Activated B cell treated with CpG ODN at 0.5 μM for 24 hours (primary cell): Measurements from ENCODE around the gene COPE. TPM values are rescaled to one million over a fixed set of nuclear protein-coding genes. Genes with fewer than 3 reads are reported as not detected.

ENCODE experiments used
- ATAC-seq: fragments of 200-7000 bp; cut with Tn5 transposase; one replicate; pipeline ENCODE4 v1.10.0; 2021; ENCODE audit warnings: low read depth, mild to moderate bottlenecking, moderate library complexity
- CTCF ChIA-PET: fragments of 350-600 bp; sonication (Branson Sonifier 250); formaldehyde crosslinking; loops from one replicate; lab custom pipeline; 2021; ENCODE audit warnings: antibody characterized with exemption; lab: Charles Lee
- POLR2A ChIA-PET: fragments of 350-600 bp; sonication (Branson Sonifier 250); formaldehyde crosslinking; loops from one replicate; lab custom pipeline; 2021; ENCODE audit warnings: antibody characterized with exemption; lab: Charles Lee
- DNase-seq: peaks from one replicate; pipeline ENCODE4 v3.0.0; 2022
- H3K27ac Mint-ChIP-seq: one replicate; pipeline ENCODE4 v1.8.0; 2020; ENCODE audit warnings: mixed read lengths
- H3K27me3 Mint-ChIP-seq: one replicate; pipeline ENCODE4 v1.8.0; 2021; ENCODE audit warnings: mixed read lengths
- H3K36me3 Mint-ChIP-seq: one replicate; pipeline ENCODE4 v1.8.0; 2021; ENCODE audit warnings: low read depth, mixed read lengths
- H3K4me1 Mint-ChIP-seq: one replicate; pipeline ENCODE4 v1.8.0; 2021; ENCODE audit warnings: mixed read lengths
- H3K4me3 Mint-ChIP-seq: one replicate; pipeline ENCODE4 v1.8.0; 2020; ENCODE audit warnings: mild to moderate bottlenecking, mixed read lengths
- H3K9me3 Mint-ChIP-seq: one replicate; pipeline ENCODE4 v1.8.0; 2020; ENCODE audit warnings: mixed read lengths
- intact Hi-C: fragments of 100-400 bp; cut with micrococcal nuclease; formaldehyde crosslinking; loops from one replicate; pipeline ENCODE4 v1.15.1; 2024
- total RNA-seq: library from RNA; stranded (reverse); gene quantifications from 2 replicates; pipeline ENCODE4 v1.2.3, GENCODE V29; 2022
- TF ChIP-seq, protein P1 (sequence below): fragments of 200-600 bp; IDR thresholded peaks from one replicate; pipeline ENCODE4 v1.8.0; 2022; ENCODE audit warnings: antibody characterized with exemption, mild to moderate bottlenecking

The COPE gene
- total RNA-seq, 1 donor from 2014 or later = 253 TPM

DNA sequence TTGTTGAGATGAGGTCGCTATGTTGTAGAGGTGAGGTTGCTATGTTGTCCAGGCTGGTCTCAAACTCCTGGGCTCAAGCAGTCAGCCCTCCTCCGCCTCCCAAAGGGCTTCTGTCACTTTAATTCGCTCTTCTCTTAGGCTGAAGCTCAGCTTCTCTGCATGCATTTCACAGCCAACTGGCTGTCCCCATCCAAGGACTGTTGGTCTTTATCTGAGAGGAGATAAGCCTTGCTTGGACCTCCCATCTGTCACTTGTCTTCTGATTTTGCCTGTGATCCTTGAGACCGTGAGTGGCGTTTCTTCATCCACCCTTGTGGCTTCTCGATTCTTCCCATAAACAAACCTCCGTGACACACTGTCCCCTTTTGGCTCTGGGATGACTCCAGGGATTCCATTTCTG lies 47.6 kb downstream of the COPE start:
- no peak for DNase-seq
- peaks cover 8% of the 10 kb centered on the region for H3K4me1 Mint-ChIP-seq
- no peak for ATAC-seq
- TF ChIP-seq, protein P1, sequence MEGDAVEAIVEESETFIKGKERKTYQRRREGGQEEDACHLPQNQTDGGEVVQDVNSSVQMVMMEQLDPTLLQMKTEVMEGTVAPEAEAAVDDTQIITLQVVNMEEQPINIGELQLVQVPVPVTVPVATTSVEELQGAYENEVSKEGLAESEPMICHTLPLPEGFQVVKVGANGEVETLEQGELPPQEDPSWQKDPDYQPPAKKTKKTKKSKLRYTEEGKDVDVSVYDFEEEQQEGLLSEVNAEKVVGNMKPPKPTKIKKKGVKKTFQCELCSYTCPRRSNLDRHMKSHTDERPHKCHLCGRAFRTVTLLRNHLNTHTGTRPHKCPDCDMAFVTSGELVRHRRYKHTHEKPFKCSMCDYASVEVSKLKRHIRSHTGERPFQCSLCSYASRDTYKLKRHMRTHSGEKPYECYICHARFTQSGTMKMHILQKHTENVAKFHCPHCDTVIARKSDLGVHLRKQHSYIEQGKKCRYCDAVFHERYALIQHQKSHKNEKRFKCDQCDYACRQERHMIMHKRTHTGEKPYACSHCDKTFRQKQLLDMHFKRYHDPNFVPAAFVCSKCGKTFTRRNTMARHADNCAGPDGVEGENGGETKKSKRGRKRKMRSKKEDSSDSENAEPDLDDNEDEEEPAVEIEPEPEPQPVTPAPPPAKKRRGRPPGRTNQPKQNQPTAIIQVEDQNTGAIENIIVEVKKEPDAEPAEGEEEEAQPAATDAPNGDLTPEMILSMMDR = no peak
- CTCF ChIA-PET = no interaction called here
- H3K36me3 Mint-ChIP-seq = peaks cover 15% of the 10 kb centered on the region
- H3K9me3 Mint-ChIP-seq = no peaks in the 10 kb centered on the region
- no peak overlapping the region for H3K4me3 Mint-ChIP-seq
- intact Hi-C loops = no loop called here
- H3K27ac Mint-ChIP-seq = no peak overlapping the region
- H3K27me3 Mint-ChIP-seq = peaks cover 18% of the 10 kb centered on the region
- POLR2A ChIA-PET = no interaction called here

DNA sequence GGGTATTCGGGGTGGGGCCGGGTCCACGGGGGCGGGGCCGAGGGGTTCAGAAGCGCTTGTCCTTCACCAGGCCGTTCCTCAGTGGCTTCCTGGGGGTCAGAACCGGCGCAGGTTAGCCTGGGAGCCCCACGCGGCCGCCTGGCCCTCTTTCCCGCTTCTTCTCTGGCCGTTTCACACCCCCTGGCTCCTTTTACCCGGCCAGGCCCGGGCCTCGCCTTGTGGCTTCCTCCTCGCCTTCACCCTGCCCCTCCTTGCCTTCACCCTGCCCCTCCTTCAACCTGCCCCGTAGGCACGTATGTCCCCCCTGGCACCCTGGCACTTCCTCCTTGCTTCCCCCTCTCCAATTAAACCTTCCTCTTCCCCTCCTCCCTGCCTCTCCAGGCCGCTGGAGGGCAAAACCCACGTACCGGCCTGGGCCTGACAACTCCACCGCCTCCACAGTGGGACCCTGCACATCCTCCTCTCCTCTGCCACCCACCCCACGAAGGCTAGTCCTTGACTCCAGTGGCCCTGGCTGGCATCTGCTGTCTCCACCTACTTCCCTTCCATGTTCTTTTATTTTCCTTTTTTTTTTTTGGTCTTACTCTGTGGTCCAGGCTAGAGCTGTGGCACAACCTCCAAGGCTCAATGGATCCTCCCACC lies 48.5 kb downstream of the COPE start:
- POLR2A ChIA-PET = no interaction called here
- peaks cover 18% of the 10 kb centered on the region for H3K27me3 Mint-ChIP-seq
- DNase-seq = no peak
- peaks cover 8% of the 10 kb centered on the region for H3K4me1 Mint-ChIP-seq
- intact Hi-C loops = no loop called here
- no peak for ATAC-seq
- CTCF ChIA-PET = no interaction called here
- TF ChIP-seq, protein P1 = no peak
- no peaks in the 10 kb centered on the region for H3K9me3 Mint-ChIP-seq
- H3K27ac Mint-ChIP-seq = no peak overlapping the region
- H3K36me3 Mint-ChIP-seq = peaks cover 22% of the 10 kb centered on the region
- peak overlapping the region; percentile 55 for H3K4me3 Mint-ChIP-seq

DNA sequence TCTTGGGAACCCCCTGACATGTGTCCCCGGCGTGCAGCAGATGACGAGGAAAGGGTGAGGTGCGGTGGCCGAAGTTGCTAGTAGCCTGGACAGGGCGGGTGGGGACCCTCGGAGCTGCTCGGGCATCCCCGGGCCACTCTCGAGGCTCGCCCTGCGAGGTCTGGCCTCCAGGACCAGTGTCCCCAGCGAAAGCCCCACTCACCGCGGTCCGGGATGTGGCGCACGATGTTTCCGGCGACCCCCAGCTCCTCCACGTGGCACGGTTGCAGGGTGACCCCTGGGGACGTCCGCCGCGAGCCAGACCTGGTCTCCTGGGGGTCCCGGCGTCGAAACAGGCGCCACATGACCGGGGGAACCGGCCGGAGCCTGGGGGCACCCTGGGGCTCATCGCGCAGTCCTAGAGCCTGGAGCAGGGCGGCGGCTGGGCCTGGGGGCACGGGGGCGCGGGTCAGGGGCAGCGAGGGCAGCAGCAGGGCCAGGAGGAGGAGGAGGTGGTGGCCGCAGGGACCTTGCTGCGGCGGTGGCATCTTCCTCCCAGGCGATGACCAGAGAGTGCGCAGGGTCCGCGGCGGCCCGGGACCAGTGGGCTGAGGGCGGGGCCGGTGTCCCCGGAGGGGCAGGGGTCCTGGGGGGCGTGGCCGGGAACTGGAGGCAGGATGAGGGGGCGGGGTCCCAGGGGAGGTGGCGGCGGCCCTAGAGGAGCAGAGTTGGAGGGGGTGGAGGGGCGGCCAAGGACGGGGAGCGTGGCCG lies 49.2 kb downstream of the COPE start:
- Mint-ChIP-seq H3K4me3 (no peak overlapping the region), H3K36me3 (peaks cover 28% of the 10 kb centered on the region), H3K27me3 (peaks cover 18% of the 10 kb centered on the region), H3K4me1 (peaks cover 8% of the 10 kb centered on the region), H3K27ac (no peak overlapping the region), H3K9me3 (no peaks in the 10 kb centered on the region)
- TF ChIP-seq, protein P1 = no peak
- no peak for DNase-seq
- intact Hi-C loops = no loop called here
- no peak for ATAC-seq
- ChIA-PET CTCF (no interaction called here), POLR2A (no interaction called here)

DNA sequence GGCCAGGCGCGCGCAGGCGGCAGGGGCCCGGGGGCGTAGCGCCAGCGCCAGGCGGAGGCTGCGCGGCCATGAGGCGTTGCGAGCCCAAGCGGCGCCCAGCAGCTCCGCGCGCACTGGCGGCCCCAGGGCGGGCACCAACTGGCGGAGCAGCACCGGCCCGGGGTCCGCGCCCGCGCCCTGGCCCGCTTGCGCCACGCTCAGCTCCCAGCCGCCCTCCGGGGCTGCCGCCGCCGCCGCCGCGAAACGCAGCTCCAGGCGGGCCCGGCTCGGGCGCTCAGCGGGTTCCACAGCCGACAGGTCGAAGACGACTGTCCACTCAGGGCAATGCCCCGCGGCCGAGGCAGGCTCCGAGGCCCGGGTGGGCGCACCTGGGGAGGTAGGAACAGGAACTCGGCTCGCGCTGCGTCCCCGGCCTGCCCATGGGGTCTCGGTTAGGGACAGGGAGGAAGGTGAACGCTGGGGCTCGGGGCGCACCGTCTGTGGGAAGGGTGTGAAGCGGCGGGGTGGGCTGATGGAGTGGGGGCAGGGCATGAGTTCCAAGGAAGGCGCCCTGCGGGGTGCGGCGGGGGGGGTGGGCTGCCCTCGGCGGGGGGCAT lies 50.1 kb downstream of the COPE start:
- TF ChIP-seq, protein P1 = no peak
- Mint-ChIP-seq H3K27me3 (peaks cover 15% of the 10 kb centered on the region), H3K4me1 (peaks cover 8% of the 10 kb centered on the region), H3K36me3 (peaks cover 35% of the 10 kb centered on the region), H3K4me3 (no peak overlapping the region), H3K27ac (no peak overlapping the region), H3K9me3 (no peaks in the 10 kb centered on the region)
- DNase-seq = no peak
- CTCF ChIA-PET = no interaction called here
- POLR2A ChIA-PET = no interaction called here
- intact Hi-C loops = no loop called here
- ATAC-seq = no peak

DNA sequence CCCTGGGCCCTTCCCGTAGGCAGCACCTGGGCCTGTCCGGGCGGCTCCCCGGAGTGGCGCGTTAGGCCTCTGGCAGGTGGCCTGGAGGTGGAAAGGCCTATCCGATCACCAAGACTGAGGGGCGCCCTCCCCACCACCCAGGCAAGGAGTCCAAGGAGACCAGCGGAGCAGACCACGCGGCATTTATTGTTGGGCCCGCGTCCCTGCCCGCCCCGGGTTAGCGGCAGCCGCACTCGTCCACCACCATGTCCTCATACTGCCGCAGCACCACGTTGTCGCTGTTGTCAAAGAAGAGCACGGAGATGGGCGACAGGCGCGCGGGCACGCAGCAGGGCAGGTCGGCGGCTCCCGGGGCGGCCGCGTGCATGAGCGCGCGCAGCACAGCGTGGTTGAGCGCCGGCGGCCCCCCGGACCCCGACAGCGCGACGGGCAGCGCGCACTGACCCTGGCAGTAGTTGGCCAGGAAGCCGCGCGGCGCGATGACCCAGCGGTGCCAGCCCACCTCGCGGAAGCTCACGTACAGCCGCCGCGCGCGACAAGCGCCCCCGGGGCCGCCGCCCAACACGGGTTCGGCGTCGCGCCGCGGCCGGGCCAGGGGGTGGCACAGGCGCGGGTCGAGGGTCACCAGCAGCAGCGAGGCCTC lies 50.7 kb downstream of the COPE start:
- DNase-seq (no peak), ATAC-seq (no peak)
- Mint-ChIP-seq H3K4me3 (no peak overlapping the region), H3K9me3 (no peaks in the 10 kb centered on the region), H3K27ac (no peak overlapping the region), H3K27me3 (peaks cover 15% of the 10 kb centered on the region), H3K36me3 (peaks cover 40% of the 10 kb centered on the region), H3K4me1 (peaks cover 8% of the 10 kb centered on the region)
- TF ChIP-seq, protein P1 = no peak
- POLR2A ChIA-PET = no interaction called here
- intact Hi-C loops = no loop called here
- CTCF ChIA-PET = no interaction called here
